Astrocyte (in vitro differentiated cells and primary cell): ENCODE measurements around the gene CRP. TPM values are rescaled to one million over a fixed set of nuclear protein-coding genes. Genes with fewer than 3 reads are reported as not detected.
"Not testable (repeated sequence)": the region's sequence is repeated elsewhere in the genome, so short reads cannot be mapped to it uniquely, and the experiment has no call there.

ENCODE experiments used
- DNase-seq: peaks from one replicate; pipeline ENCODE4 v3.0.0-alpha.2; 2010; ENCODE audit warnings: low read depth
- FAIRE-seq: peaks from 2 replicates; lab custom pipeline; 2011; peaks lifted over from hg19 to GRCh38; lab: Jason Lieb, UNC
- H2AFZ ChIP-seq: 2 replicates; pipeline ENCODE4 v1.6.0; 2012; ENCODE audit warnings: low read depth, low read length, inconsistent platforms
- H3K27ac ChIP-seq: 2 replicates; pipeline ENCODE4 v1.5.1; 2011; ENCODE audit warnings: low read depth, low read length, inconsistent platforms
- H3K27me3 ChIP-seq: 2 replicates; pipeline ENCODE4 v1.6.0; 2011; ENCODE audit warnings: low read length, inconsistent platforms; ENCODE audit not compliant: insufficient read depth
- H3K36me3 ChIP-seq: 2 replicates; pipeline ENCODE4 v1.5.1; 2011; ENCODE audit warnings: low read length, inconsistent platforms; ENCODE audit not compliant: insufficient read depth
- H3K4me1 ChIP-seq: 2 replicates; pipeline ENCODE4 v1.5.1; 2011; ENCODE audit warnings: low read length, inconsistent platforms; ENCODE audit not compliant: insufficient read depth
- H3K4me2 ChIP-seq: 2 replicates; pipeline ENCODE4 v1.6.0; 2012; ENCODE audit warnings: low read length, inconsistent platforms
- H3K4me3 ChIP-seq: 2 replicates; pipeline ENCODE4 v1.5.1; 2011; ENCODE audit warnings: low read depth, mild to moderate bottlenecking, low read length, inconsistent platforms; ENCODE audit not compliant: insufficient read depth
- H3K79me2 ChIP-seq: 2 replicates; pipeline ENCODE4 v1.6.0; 2012; ENCODE audit warnings: mild to moderate bottlenecking, low read length, inconsistent platforms; ENCODE audit not compliant: insufficient read depth
- H3K9ac ChIP-seq: 2 replicates; pipeline ENCODE4 v1.6.0; 2012; ENCODE audit warnings: mild to moderate bottlenecking, low read length, inconsistent platforms
- H3K9me3 ChIP-seq: 2 replicates; pipeline ENCODE4 v1.5.1; 2012; ENCODE audit warnings: low read depth, mild to moderate bottlenecking, low read length, inconsistent platforms; ENCODE audit not compliant: insufficient read depth
- H4K20me1 ChIP-seq: 2 replicates; pipeline ENCODE4 v1.6.0; 2012; ENCODE audit warnings: low read length, inconsistent platforms; ENCODE audit not compliant: insufficient read depth
- H3K27ac Mint-ChIP-seq: one replicate; pipeline ENCODE4 v1.8.0; 2021; ENCODE audit warnings: mild to moderate bottlenecking, mixed read lengths; ENCODE audit not compliant: unreplicated experiment
- H3K27me3 Mint-ChIP-seq: one replicate; pipeline ENCODE4 v1.8.0; 2021; ENCODE audit warnings: low read depth, mixed read lengths; ENCODE audit not compliant: unreplicated experiment
- H3K36me3 Mint-ChIP-seq: one replicate; pipeline ENCODE4 v1.8.0; 2021; ENCODE audit warnings: low read depth, mixed read lengths; ENCODE audit not compliant: unreplicated experiment
- H3K4me1 Mint-ChIP-seq: one replicate; pipeline ENCODE4 v1.8.0; 2021; ENCODE audit warnings: low read depth, mixed read lengths; ENCODE audit not compliant: unreplicated experiment
- H3K4me3 Mint-ChIP-seq: one replicate; pipeline ENCODE4 v1.8.0; 2021; ENCODE audit warnings: mild to moderate bottlenecking, moderate library complexity, mixed read lengths; ENCODE audit not compliant: unreplicated experiment
- H3K9me3 Mint-ChIP-seq: one replicate; pipeline ENCODE4 v1.8.0; 2021; ENCODE audit warnings: mild to moderate bottlenecking, mixed read lengths; ENCODE audit not compliant: unreplicated experiment
- CTCF ChIP-seq: IDR thresholded peaks from 2 replicates; pipeline ENCODE4 v1.5.1; 2011; ENCODE audit warnings: low read depth, mild to moderate bottlenecking, inconsistent platforms, low read length, moderate library complexity; ENCODE audit not compliant: insufficient read depth
- EZH2 ChIP-seq: IDR thresholded peaks from 2 replicates; pipeline ENCODE4 v1.6.1; 2012; ENCODE audit warnings: mild to moderate bottlenecking, low read length, inconsistent platforms; ENCODE audit not compliant: insufficient read depth
- total RNA-seq: library from RNA; stranded (reverse); gene quantifications from 2 replicates; pipeline ENCODE4 v1.2.1, GENCODE V29; 2021

Gene CRP
- total RNA-seq, 1 donor from 2014 or later: not detected

GRCh38 chr1:159675046-159675445 is 39.3 kb downstream of the CRP start:
- no peak overlapping the region for H3K4me3 Mint-ChIP-seq
- H3K27ac Mint-ChIP-seq: no peak overlapping the region
- no peak overlapping the region for H3K4me3 ChIP-seq
- no peaks in the 10 kb centered on the region for H3K36me3 Mint-ChIP-seq
- no peaks in the 10 kb centered on the region for H3K79me2 ChIP-seq
- TF ChIP-seq CTCF: no peak
- no peak for TF ChIP-seq EZH2
- no peaks in the 10 kb centered on the region for H3K27me3 Mint-ChIP-seq
- H3K4me1 ChIP-seq: no peaks in the 10 kb centered on the region
- H3K9ac ChIP-seq: no peak overlapping the region
- FAIRE-seq (no peak), DNase-seq (no peak)
- no peak overlapping the region for H3K4me2 ChIP-seq
- H3K4me1 Mint-ChIP-seq: no peaks in the 10 kb centered on the region
- H2AFZ ChIP-seq: no peak overlapping the region
- no peaks in the 10 kb centered on the region for H3K36me3 ChIP-seq
- no peaks in the 10 kb centered on the region for H3K9me3 ChIP-seq
- H3K27me3 ChIP-seq: no peaks in the 10 kb centered on the region
- no peak overlapping the region for H3K27ac ChIP-seq
- no peaks in the 10 kb centered on the region for H4K20me1 ChIP-seq
- peaks cover 1% of the 10 kb centered on the region for H3K9me3 Mint-ChIP-seq

GRCh38 chr1:159672390-159672789 is 42.0 kb downstream of the CRP start:
- H3K4me3 Mint-ChIP-seq, DNase-seq, H4K20me1 ChIP-seq, H3K79me2 ChIP-seq, H3K4me1 ChIP-seq, H3K4me2 ChIP-seq, FAIRE-seq, H3K27ac ChIP-seq, H3K27me3 Mint-ChIP-seq, H3K9me3 Mint-ChIP-seq, H3K9ac ChIP-seq, H3K27ac Mint-ChIP-seq, H3K4me1 Mint-ChIP-seq, H3K36me3 Mint-ChIP-seq, H3K9me3 ChIP-seq, H3K4me3 ChIP-seq, H3K27me3 ChIP-seq, H3K36me3 ChIP-seq, H2AFZ ChIP-seq: not testable (repeated sequence)

- Histone ChIP-seq H3K4me2 (no peak overlapping the region), H3K9ac (no peak overlapping the region), H3K36me3 (no peaks in the 10 kb centered on the region), H3K9me3 (no peaks in the 10 kb centered on the region), H3K27me3 (no peaks in the 10 kb centered on the region), H2AFZ (no peak overlapping the region), H4K20me1 (no peaks in the 10 kb centered on the region), H3K4me3 (no peak overlapping the region), H3K79me2 (no peaks in the 10 kb centered on the region), H3K27ac (no peak overlapping the region), H3K4me1 (no peaks in the 10 kb centered on the region)
- Mint-ChIP-seq H3K36me3 (no peaks in the 10 kb centered on the region), H3K27ac (no peak overlapping the region), H3K4me3 (no peak overlapping the region), H3K27me3 (no peaks in the 10 kb centered on the region), H3K4me1 (no peaks in the 10 kb centered on the region), H3K9me3 (peaks cover 4% of the 10 kb centered on the region)
- FAIRE-seq: no peak
- no peak for DNase-seq
- no peak for TF ChIP-seq CTCF
- TF ChIP-seq EZH2: no peak
These were observed 45.1 kb downstream of the CRP start for GRCh38 chr1:159669338-159669737.
